Umbilical cord (tissue), 2 donors: ENCODE results near the gene PRKRA. TPM values are rescaled to one million over a fixed set of nuclear protein-coding genes. Genes with fewer than 3 reads are reported as not detected.
"Not testable (repeated sequence)": the region's sequence is repeated elsewhere in the genome, so short reads cannot be mapped to it uniquely, and the experiment has no call there.

Source experiments
- DNase-seq: peaks from one replicate; pipeline ENCODE4 v3.0.0-alpha.2; 2015; ENCODE audit warnings: low spot score
- total RNA-seq: library from RNA; depleted of rRNA; stranded (reverse); fragments of >200 nt; gene quantifications from one replicate; pipeline ENCODE4 v1.2.3, GENCODE V29; 2014; ENCODE audit warnings: low replicate concordance; ENCODE audit not compliant: insufficient read depth

PRKRA gene
- total RNA-seq, 1 donor from 2014 or later: 134 TPM

GRCh38 chr2:178414266-178415247 lies 36.4 kb downstream of the PRKRA start:
- DNase-seq: peak; percentile 96

GRCh38 chr2:178413472-178414265 lies 37.3 kb downstream of the PRKRA start:
- peak; percentile 69 for DNase-seq

GRCh38 chr2:178412453-178412852 lies 38.5 kb downstream of the PRKRA start:
- DNase-seq: not testable (repeated sequence)

- no peak for DNase-seq
These were observed 38.9 kb downstream of the PRKRA start for GRCh38 chr2:178412047-178412446.

- DNase-seq: no peak
These were observed 41.7 kb downstream of the PRKRA start for GRCh38 chr2:178409261-178409660.

GRCh38 chr2:178404368-178404767 lies 46.6 kb downstream of the PRKRA start:
- no peak for DNase-seq

- DNase-seq: no peak
These were observed 47.2 kb downstream of the PRKRA start for GRCh38 chr2:178403671-178404306.

- no peak for DNase-seq
These were observed 49.0 kb downstream of the PRKRA start for GRCh38 chr2:178401994-178402437.

GRCh38 chr2:178397002-178397605 lies 53.9 kb downstream of the PRKRA start:
- peak; percentile 47 for DNase-seq

GRCh38 chr2:178395941-178396570 lies 54.9 kb downstream of the PRKRA start:
- no peak for DNase-seq

GRCh38 chr2:178395295-178395694 lies 55.7 kb downstream of the PRKRA start:
- DNase-seq: no peak

- no peak for DNase-seq
These were observed 56.1 kb downstream of the PRKRA start for GRCh38 chr2:178394859-178395258.

- no peak for DNase-seq
These were observed 58.8 kb downstream of the PRKRA start for GRCh38 chr2:178392215-178392614.

- DNase-seq: no peak
These were observed 59.3 kb downstream of the PRKRA start for GRCh38 chr2:178391701-178392100.

GRCh38 chr2:178388287-178388686 lies 62.7 kb downstream of the PRKRA start:
- DNase-seq: no peak

GRCh38 chr2:178386986-178387597 lies 63.9 kb downstream of the PRKRA start:
- DNase-seq: no peak

GRCh38 chr2:178385595-178386148 lies 65.3 kb downstream of the PRKRA start:
- DNase-seq: no peak

- no peak for DNase-seq
These were observed 67.3 kb downstream of the PRKRA start for GRCh38 chr2:178383718-178384117.
